T-helper 2 cell treated with Interferon-gamma antibody and Interleukin-4, amounts not matched to agents 5 μg/mL and 100 μg/mL, for 36 hours (primary cell): ENCODE results near the gene TMEM14B.

Source experiments
- DNase-seq: peaks from one replicate; pipeline ENCODE4 v3.0.0; 2021; ENCODE audit warnings: low spot score
- H3K27ac Mint-ChIP-seq: one replicate; pipeline ENCODE4 v1.8.0; 2021; ENCODE audit warnings: mild to moderate bottlenecking, mixed read lengths
- H3K27me3 Mint-ChIP-seq: one replicate; pipeline ENCODE4 v1.8.0; 2021; ENCODE audit warnings: low read depth, mixed read lengths
- H3K36me3 Mint-ChIP-seq: one replicate; pipeline ENCODE4 v1.8.0; 2021; ENCODE audit warnings: low read depth, mixed read lengths
- H3K4me1 Mint-ChIP-seq: one replicate; pipeline ENCODE4 v1.8.0; 2021; ENCODE audit warnings: low read depth, mixed read lengths
- H3K4me3 Mint-ChIP-seq: one replicate; pipeline ENCODE4 v1.8.0; 2022; ENCODE audit warnings: mild to moderate bottlenecking, moderate library complexity, mixed read lengths
- H3K9me3 Mint-ChIP-seq: one replicate; pipeline ENCODE4 v1.8.0; 2021; ENCODE audit warnings: mixed read lengths

Gene TMEM14B

GRCh38 chr6:10759884-10760329, 12.3 kb downstream of the TMEM14B start:
- H3K36me3 Mint-ChIP-seq: peaks cover 50% of the 10 kb centered on the region
- peaks cover 12% of the 10 kb centered on the region for H3K4me1 Mint-ChIP-seq
- H3K27me3 Mint-ChIP-seq: no peaks in the 10 kb centered on the region
- no peak overlapping the region for H3K4me3 Mint-ChIP-seq
- H3K9me3 Mint-ChIP-seq: no peaks in the 10 kb centered on the region
- DNase-seq: no peak
- H3K27ac Mint-ChIP-seq: no peak overlapping the region

DNA sequence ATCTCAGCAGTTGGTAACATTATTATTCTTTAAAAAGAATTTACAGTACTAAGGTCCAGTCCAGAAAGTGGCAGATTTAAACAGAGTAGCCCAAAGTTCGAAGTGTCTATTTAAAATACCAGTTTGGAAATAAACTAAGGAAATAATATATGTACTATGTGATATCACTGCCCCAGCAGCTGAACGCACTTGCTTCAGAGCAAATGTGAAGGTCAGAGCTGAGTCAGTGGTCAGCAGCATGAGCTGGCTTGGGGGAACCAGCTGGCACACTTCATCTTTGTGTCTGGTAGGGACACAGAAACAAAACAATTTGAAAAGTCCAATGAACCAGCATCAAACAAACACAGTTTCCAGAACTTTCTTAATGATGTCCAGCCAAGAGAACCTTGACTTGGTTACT, 15.4 kb downstream of the TMEM14B start:
- H3K9me3 Mint-ChIP-seq: no peaks in the 10 kb centered on the region
- no peak overlapping the region for H3K27ac Mint-ChIP-seq
- H3K4me3 Mint-ChIP-seq: no peak overlapping the region
- peaks cover 8% of the 10 kb centered on the region for H3K4me1 Mint-ChIP-seq
- DNase-seq: no peak
- no peaks in the 10 kb centered on the region for H3K27me3 Mint-ChIP-seq
- peaks cover 27% of the 10 kb centered on the region for H3K36me3 Mint-ChIP-seq

GRCh38 chr6:10769419-10769818, 21.8 kb downstream of the TMEM14B start:
- no peaks in the 10 kb centered on the region for H3K9me3 Mint-ChIP-seq
- no peak for DNase-seq
- no peak overlapping the region for H3K27ac Mint-ChIP-seq
- peaks cover 2% of the 10 kb centered on the region for H3K36me3 Mint-ChIP-seq
- no peaks in the 10 kb centered on the region for H3K27me3 Mint-ChIP-seq
- H3K4me1 Mint-ChIP-seq: no peaks in the 10 kb centered on the region
- no peak overlapping the region for H3K4me3 Mint-ChIP-seq

- Mint-ChIP-seq H3K9me3 (no peaks in the 10 kb centered on the region), H3K27me3 (no peaks in the 10 kb centered on the region), H3K4me1 (no peaks in the 10 kb centered on the region), H3K27ac (no peak overlapping the region), H3K4me3 (no peak overlapping the region), H3K36me3 (peaks cover 6% of the 10 kb centered on the region)
- no peak for DNase-seq
Measured at GRCh38 chr6:10771371-10771894, 23.8 kb downstream of the TMEM14B start.

- Mint-ChIP-seq H3K4me3 (no peak overlapping the region), H3K4me1 (peaks cover 10% of the 10 kb centered on the region), H3K27ac (no peak overlapping the region), H3K27me3 (no peaks in the 10 kb centered on the region), H3K9me3 (no peaks in the 10 kb centered on the region), H3K36me3 (peaks cover 14% of the 10 kb centered on the region)
- no peak for DNase-seq
Measured at GRCh38 chr6:10778230-10778629, 30.6 kb downstream of the TMEM14B start.

- no peak overlapping the region for H3K4me3 Mint-ChIP-seq
- no peak overlapping the region for H3K27ac Mint-ChIP-seq
- H3K9me3 Mint-ChIP-seq: no peaks in the 10 kb centered on the region
- H3K27me3 Mint-ChIP-seq: no peaks in the 10 kb centered on the region
- DNase-seq: no peak
- peaks cover 18% of the 10 kb centered on the region for H3K36me3 Mint-ChIP-seq
- H3K4me1 Mint-ChIP-seq: peaks cover 10% of the 10 kb centered on the region
Measured at GRCh38 chr6:10779076-10779475, 31.5 kb downstream of the TMEM14B start.

DNA sequence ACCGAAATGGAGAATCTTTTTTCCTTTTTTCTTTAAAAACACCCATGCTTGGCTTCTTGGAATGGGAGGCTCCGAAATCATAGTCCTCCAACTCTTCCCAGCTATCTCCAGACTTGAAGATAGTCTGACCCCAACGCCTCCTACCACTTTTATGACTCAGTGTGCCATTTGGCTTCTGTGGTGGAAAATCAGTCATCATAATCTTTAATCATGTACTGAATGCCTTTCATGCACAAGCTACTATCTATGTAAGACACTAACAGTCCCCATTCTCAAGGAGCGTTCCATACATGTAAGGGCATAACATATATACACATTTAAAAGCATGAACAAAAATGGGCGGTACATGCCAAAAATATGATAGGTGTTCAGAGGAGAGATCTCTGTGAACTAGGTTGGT, 44.1 kb downstream of the TMEM14B start:
- no peak overlapping the region for H3K4me3 Mint-ChIP-seq
- H3K36me3 Mint-ChIP-seq: peaks cover 3% of the 10 kb centered on the region
- no peaks in the 10 kb centered on the region for H3K27me3 Mint-ChIP-seq
- DNase-seq: no peak
- no peak overlapping the region for H3K27ac Mint-ChIP-seq
- no peaks in the 10 kb centered on the region for H3K9me3 Mint-ChIP-seq
- H3K4me1 Mint-ChIP-seq: no peaks in the 10 kb centered on the region

DNA sequence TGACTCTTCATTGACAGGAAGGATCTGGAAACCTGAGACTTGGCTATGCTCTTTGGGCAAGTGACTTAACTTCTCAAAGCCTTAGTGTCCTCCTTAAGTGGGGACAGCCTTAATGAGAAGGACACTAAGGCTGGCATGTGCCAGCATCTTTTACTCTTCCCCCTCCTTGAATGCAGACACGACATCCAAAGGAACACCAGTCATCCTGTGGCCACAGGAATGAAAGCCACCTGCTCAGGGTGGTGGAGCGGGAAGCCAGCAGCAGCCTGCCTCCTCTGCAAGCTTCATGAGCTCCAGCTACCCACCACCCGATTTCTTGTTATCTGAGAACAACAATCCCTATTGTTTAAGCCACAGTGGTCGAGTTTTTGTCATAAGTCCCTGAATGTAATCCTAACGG, 44.5 kb downstream of the TMEM14B start:
- Mint-ChIP-seq H3K36me3 (peaks cover 3% of the 10 kb centered on the region), H3K4me1 (no peaks in the 10 kb centered on the region), H3K9me3 (no peaks in the 10 kb centered on the region), H3K4me3 (no peak overlapping the region), H3K27ac (no peak overlapping the region), H3K27me3 (no peaks in the 10 kb centered on the region)
- DNase-seq: no peak

DNA sequence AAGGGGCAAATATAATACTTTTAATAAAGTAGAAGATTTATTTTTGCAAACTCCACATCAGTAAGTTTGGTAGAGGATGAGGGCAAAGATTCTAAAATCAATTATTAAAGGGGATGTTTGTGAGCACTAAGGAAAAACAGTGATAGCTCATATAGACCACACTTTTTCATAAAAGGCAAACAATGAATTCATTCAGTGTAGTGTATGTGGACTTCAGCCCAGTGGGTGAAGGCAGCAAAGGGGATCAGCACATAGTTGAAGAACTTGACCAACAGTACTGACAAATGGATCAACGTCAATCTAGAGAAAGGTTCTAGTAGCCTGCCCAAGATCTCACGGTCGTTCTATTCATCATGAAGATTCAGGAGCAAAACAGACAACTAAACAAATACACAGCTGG, 45.4 kb downstream of the TMEM14B start:
- Mint-ChIP-seq H3K9me3 (no peaks in the 10 kb centered on the region), H3K4me1 (no peaks in the 10 kb centered on the region), H3K4me3 (no peak overlapping the region), H3K36me3 (peaks cover 3% of the 10 kb centered on the region), H3K27me3 (no peaks in the 10 kb centered on the region), H3K27ac (no peak overlapping the region)
- DNase-seq: no peak

DNA sequence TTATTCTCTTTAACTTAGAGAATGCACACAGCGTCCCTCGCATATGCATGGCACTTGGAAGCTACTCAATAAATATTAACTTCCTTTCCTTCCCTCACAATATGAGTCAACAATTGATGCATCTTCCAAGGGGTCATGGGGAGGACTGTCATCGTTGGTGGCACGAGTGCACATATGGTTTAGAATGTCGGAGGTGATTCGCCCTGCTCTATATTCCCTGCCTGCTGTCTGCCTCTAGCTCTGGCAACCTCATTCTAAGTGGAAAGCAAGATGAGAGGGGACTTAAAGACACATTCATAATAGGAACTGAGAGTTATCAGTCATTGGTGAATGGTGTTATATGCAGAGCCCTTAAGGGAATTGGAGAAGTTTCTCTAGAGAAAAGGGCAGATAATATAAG, 46.1 kb downstream of the TMEM14B start:
- Mint-ChIP-seq H3K27me3 (no peaks in the 10 kb centered on the region), H3K9me3 (no peaks in the 10 kb centered on the region), H3K36me3 (peaks cover 3% of the 10 kb centered on the region), H3K4me3 (no peak overlapping the region), H3K27ac (no peak overlapping the region), H3K4me1 (no peaks in the 10 kb centered on the region)
- no peak for DNase-seq

DNA sequence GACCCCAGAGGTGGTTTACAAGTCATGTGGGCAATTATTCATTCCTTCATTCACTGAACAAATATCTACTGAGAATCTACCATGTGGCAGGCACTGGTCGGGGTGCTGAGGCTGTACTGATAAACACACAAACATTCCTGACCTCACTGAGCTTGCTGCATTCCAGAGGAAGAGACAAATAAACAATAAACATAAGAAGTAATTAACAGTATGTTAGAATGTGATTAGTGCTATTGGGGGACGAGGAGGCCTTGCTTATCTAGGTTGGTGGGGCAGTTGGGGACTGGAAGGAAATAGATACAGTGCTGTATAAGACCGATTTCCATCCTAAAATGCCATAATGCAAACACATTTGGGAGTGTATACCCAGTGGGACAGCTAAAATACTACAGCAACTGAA, 46.6 kb downstream of the TMEM14B start:
- H3K27me3 Mint-ChIP-seq: no peaks in the 10 kb centered on the region
- peaks cover 3% of the 10 kb centered on the region for H3K36me3 Mint-ChIP-seq
- no peak for DNase-seq
- no peak overlapping the region for H3K27ac Mint-ChIP-seq
- H3K4me1 Mint-ChIP-seq: no peaks in the 10 kb centered on the region
- H3K9me3 Mint-ChIP-seq: no peaks in the 10 kb centered on the region
- H3K4me3 Mint-ChIP-seq: no peak overlapping the region

- no peak for DNase-seq
- Mint-ChIP-seq H3K4me1 (no peaks in the 10 kb centered on the region), H3K36me3 (peaks cover 2% of the 10 kb centered on the region), H3K9me3 (no peaks in the 10 kb centered on the region), H3K4me3 (no peak overlapping the region), H3K27ac (no peak overlapping the region), H3K27me3 (no peaks in the 10 kb centered on the region)
Measured at GRCh38 chr6:10800810-10801209, 53.2 kb downstream of the TMEM14B start.

GRCh38 chr6:10801224-10801848, 53.7 kb downstream of the TMEM14B start:
- Mint-ChIP-seq H3K9me3 (no peaks in the 10 kb centered on the region), H3K27ac (no peak overlapping the region), H3K4me3 (no peak overlapping the region), H3K36me3 (peaks cover 2% of the 10 kb centered on the region), H3K4me1 (no peaks in the 10 kb centered on the region), H3K27me3 (no peaks in the 10 kb centered on the region)
- DNase-seq: peak; percentile 48
